Measurements from ENCODE around the gene TPK1. TPM values are rescaled to one million over a fixed set of nuclear protein-coding genes. Genes with fewer than 3 reads are reported as not detected.
"Not testable (repeated sequence)": the region's sequence is repeated elsewhere in the genome, so short reads cannot be mapped to it uniquely, and the experiment has no call there.

TPK1 gene
- total RNA-seq, 1 experiment from 2014 or later, result 29.4 TPM

GRCh38 chr7:144436500-144436899 is 399.4 kb downstream of the TPK1 start:
- no peak for DNase-seq (ENCODE audit: extremely low read depth, low read depth)

- no peak for DNase-seq (ENCODE audit: extremely low read depth, low read depth)
These were observed 407.4 kb downstream of the TPK1 start for GRCh38 chr7:144428431-144428830.

GRCh38 chr7:144427539-144427938 is 408.3 kb downstream of the TPK1 start:
- not testable (repeated sequence) for DNase-seq (ENCODE audit: extremely low read depth, low read depth)

- DNase-seq (ENCODE audit: extremely low read depth, low read depth), result not testable (repeated sequence)
These were observed 416.9 kb downstream of the TPK1 start for GRCh38 chr7:144418931-144419330.

- DNase-seq (ENCODE audit: extremely low read depth, low read depth), result no peak
These were observed 419.5 kb downstream of the TPK1 start for GRCh38 chr7:144416341-144416740.

GRCh38 chr7:144415858-144416257 is 420.0 kb downstream of the TPK1 start:
- no peak for DNase-seq (ENCODE audit: extremely low read depth, low read depth)

GRCh38 chr7:144414815-144415214 is 421.0 kb downstream of the TPK1 start:
- DNase-seq (ENCODE audit: extremely low read depth, low read depth), result no peak

GRCh38 chr7:144410441-144410840 is 425.4 kb downstream of the TPK1 start:
- no peak for DNase-seq (ENCODE audit: extremely low read depth, low read depth)

GRCh38 chr7:144408121-144408520 is 427.7 kb downstream of the TPK1 start:
- no peak for DNase-seq (ENCODE audit: extremely low read depth, low read depth)

GRCh38 chr7:144407266-144407931 is 428.5 kb downstream of the TPK1 start:
- no peak for DNase-seq (ENCODE audit: extremely low read depth, low read depth)

- DNase-seq (ENCODE audit: extremely low read depth, low read depth), result no peak
These were observed 430.9 kb downstream of the TPK1 start for GRCh38 chr7:144404946-144405345.

- no peak for DNase-seq (ENCODE audit: extremely low read depth, low read depth)
These were observed 432.2 kb downstream of the TPK1 start, which contains the start of gene NOBOX for GRCh38 chr7:144403649-144404061. TSS of gene NOBOX (minus strand) at chr7:144403693.

GRCh38 chr7:144403102-144403501 is 432.8 kb downstream of the TPK1 start:
- no peak for DNase-seq (ENCODE audit: extremely low read depth, low read depth)

Small RNA genes lying within 50 kb of the gene (small RNA-seq; reads per million reads assigned to genes)
- 0 reads per million in 2 experiments for gene RNU6ATAC40P
